Keratinocyte (primary cell): Measurements from ENCODE around the gene WDR27. TPM values are rescaled to one million over a fixed set of nuclear protein-coding genes. Genes with fewer than 3 reads are reported as not detected.

Experiments
- DNase-seq: peaks from one replicate; pipeline ENCODE4 v3.0.0-alpha.2; 2011; ENCODE audit warnings: low read depth, missing footprints, low spot score
- FAIRE-seq: peaks from 2 replicates; lab custom pipeline; 2011; peaks lifted over from hg19 to GRCh38; lab: Jason Lieb, UNC
- H2AFZ ChIP-seq: 2 replicates; pipeline ENCODE4 v1.6.0; 2012; ENCODE audit warnings: low read length, control low read depth, inconsistent platforms; ENCODE audit not compliant: control insufficient read depth
- H3K27ac ChIP-seq: 2 replicates; pipeline ENCODE4 v1.5.1; 2011; ENCODE audit warnings: low read length; ENCODE audit not compliant: control insufficient read depth, insufficient read depth
- H3K27me3 ChIP-seq: 3 replicates; pipeline ENCODE4 v1.6.0; 2011; ENCODE audit warnings: low read length; ENCODE audit not compliant: control insufficient read depth, insufficient read depth; ENCODE audit errors: extremely low read depth
- H3K36me3 ChIP-seq, 2 experiments: 2 replicates in 1 of 2; 3 replicates in 1 of 2; pipeline ENCODE4 v1.5.1; 2011; ENCODE audit warnings: low read length in 2 of 2, mild to moderate bottlenecking in 1 of 2; ENCODE audit not compliant: control insufficient read depth in 2 of 2, insufficient read depth in 2 of 2; ENCODE audit errors: extremely low read depth in 1 of 2
- H3K4me1 ChIP-seq: 3 replicates; pipeline ENCODE4 v1.5.1; 2011; ENCODE audit warnings: low read length; ENCODE audit not compliant: control insufficient read depth, insufficient read depth; ENCODE audit errors: extremely low read depth
- H3K4me2 ChIP-seq: 3 replicates; pipeline ENCODE4 v1.6.0; 2011; ENCODE audit warnings: low read depth, low read length; ENCODE audit not compliant: control insufficient read depth, insufficient read depth; ENCODE audit errors: extremely low read depth
- H3K4me3 ChIP-seq, 3 experiments: fragments of 200-600 bp in 1 of 3; sonication (generic) in 1 of 3; 2 replicates in 2 of 3; 3 replicates in 1 of 3; pipeline ENCODE4 v1.5.1; 2011 to 2016; ENCODE audit warnings: low read length in 3 of 3, mild to moderate bottlenecking in 3 of 3, control low read depth in 2 of 3, inconsistent platforms in 1 of 3, low read depth in 1 of 3, mixed read lengths in 1 of 3, mixed run types in 1 of 3, moderate library complexity in 1 of 3; ENCODE audit not compliant: control insufficient read depth in 2 of 3, insufficient read depth in 2 of 3; ENCODE audit errors: extremely low read depth in 1 of 3
- H3K79me2 ChIP-seq: 2 replicates; pipeline ENCODE4 v1.6.0; 2012; ENCODE audit warnings: low read length; ENCODE audit not compliant: control insufficient read depth, insufficient read depth
- H3K9ac ChIP-seq: 3 replicates; pipeline ENCODE4 v1.6.0; 2011; ENCODE audit warnings: low read length; ENCODE audit not compliant: control insufficient read depth, insufficient read depth; ENCODE audit errors: extremely low read depth
- H3K9me1 ChIP-seq: 3 replicates; pipeline ENCODE4 v1.6.0; 2011; ENCODE audit warnings: low read length; ENCODE audit not compliant: control insufficient read depth, insufficient read depth; ENCODE audit errors: extremely low read depth
- H3K9me3 ChIP-seq: 2 replicates; pipeline ENCODE4 v1.5.1; 2012; ENCODE audit warnings: low read depth, low read length; ENCODE audit not compliant: control insufficient read depth
- H4K20me1 ChIP-seq: 3 replicates; pipeline ENCODE4 v1.6.0; 2011; ENCODE audit warnings: low read length; ENCODE audit not compliant: control insufficient read depth, insufficient read depth; ENCODE audit errors: extremely low read depth
- CTCF ChIP-seq, 3 experiments: IDR thresholded peaks in 1 of 3; conservative IDR thresholded peaks in 1 of 3; optimal IDR thresholded peaks in 1 of 3; 2 replicates in 2 of 3; 3 replicates in 1 of 3; pipeline versions ENCODE3 to v1.5.1; 2011; ENCODE audit warnings: low read length in 3 of 3, mild to moderate bottlenecking in 3 of 3, moderate library complexity in 2 of 3, control low read depth in 1 of 3, inconsistent platforms in 1 of 3; ENCODE audit not compliant: insufficient read depth in 2 of 3; ENCODE audit errors: extremely low read depth in 1 of 3
- EZH2 ChIP-seq: IDR thresholded peaks from one replicate; pipeline ENCODE4 v1.6.1; 2012; ENCODE audit warnings: inconsistent platforms, mild to moderate bottlenecking, low read length, moderate library complexity
- dilution Hi-C: fragments of 300-500 bp; cut with MboI; formaldehyde crosslinking; loops from one replicate; pipeline ENCODE4 v1.7.0; 2020; ENCODE audit warnings: low sequenced_read_pairs; ENCODE audit not compliant: extremely low pct_ligation_motif_present
- polyA plus RNA-seq, 5 experiments: library from polyadenylated mRNA; depleted of rRNA in 3 of 5; stranded (reverse) in 3 of 5; stranded (forward) in 1 of 5; unstranded in 1 of 5; fragments of >200 nt; gene quantifications; 1 replicate in 1 of 5; 2 replicates in 3 of 5; 3 replicates in 1 of 5; pipeline versions ENCODE4 v1.2.1 to v1.2.3, GENCODE V29; 2011 to 2012; ENCODE audit warnings: missing spikeins in 2 of 5, low read depth in 1 of 5, low replicate concordance in 1 of 5

Gene WDR27
- polyA plus RNA-seq, 1 donor (not counting 4 experiments of a cell fraction or from before 2014, with no cell fraction given): 17.8 TPM

GRCh38 chr6:169472786-169473416, 228.9 kb downstream of the WDR27 start:
- no peak overlapping the region for H3K4me3 ChIP-seq
- FAIRE-seq (no peak), DNase-seq (no peak)
- no peaks in the 10 kb centered on the region for H3K27me3 ChIP-seq
- no peaks in the 10 kb centered on the region for H3K36me3 ChIP-seq
- dilution Hi-C loops: no loop called here
- no peak overlapping the region for H2AFZ ChIP-seq
- TF ChIP-seq EZH2 (no peak), CTCF (optimal IDR thresholded peaks at IDR 0.05 in 1 of 3, IDR thresholded peaks at IDR 0.05 in 1 of 3, conservative IDR thresholded peaks at IDR 0.05 in 1 of 3; ENCODE audit: extremely low read depth in 1 of 3, insufficient read depth in 2 of 3, low read length in 3 of 3) (no peak)
- H3K9ac ChIP-seq: no peak overlapping the region
- H3K9me3 ChIP-seq: no peaks in the 10 kb centered on the region
- H3K4me1 ChIP-seq: no peaks in the 10 kb centered on the region
- H3K9me1 ChIP-seq: no peaks in the 10 kb centered on the region
- no peaks in the 10 kb centered on the region for H4K20me1 ChIP-seq
- no peak overlapping the region for H3K4me2 ChIP-seq
- H3K27ac ChIP-seq: no peak overlapping the region
- no peaks in the 10 kb centered on the region for H3K79me2 ChIP-seq

GRCh38 chr6:169470790-169471189, 231.0 kb downstream of the WDR27 start:
- Histone ChIP-seq H4K20me1 (no peaks in the 10 kb centered on the region), H3K79me2 (no peaks in the 10 kb centered on the region), H3K4me1 (no peaks in the 10 kb centered on the region), H3K36me3 (no peaks in the 10 kb centered on the region), H2AFZ (no peak overlapping the region), H3K4me3 (no peak overlapping the region), H3K27me3 (no peaks in the 10 kb centered on the region), H3K9ac (no peak overlapping the region), H3K4me2 (no peak overlapping the region), H3K9me3 (no peaks in the 10 kb centered on the region), H3K9me1 (no peaks in the 10 kb centered on the region), H3K27ac (no peak overlapping the region)
- DNase-seq (no peak), FAIRE-seq (no peak)
- dilution Hi-C loops: no loop called here
- TF ChIP-seq EZH2: no peak
- no peak for TF ChIP-seq CTCF (optimal IDR thresholded peaks at IDR 0.05 in 1 of 3, IDR thresholded peaks at IDR 0.05 in 1 of 3, conservative IDR thresholded peaks at IDR 0.05 in 1 of 3; ENCODE audit: extremely low read depth in 1 of 3, insufficient read depth in 2 of 3, low read length in 3 of 3)
